Measurements from ENCODE around the gene GPR139.

The GPR139 gene

DNA sequence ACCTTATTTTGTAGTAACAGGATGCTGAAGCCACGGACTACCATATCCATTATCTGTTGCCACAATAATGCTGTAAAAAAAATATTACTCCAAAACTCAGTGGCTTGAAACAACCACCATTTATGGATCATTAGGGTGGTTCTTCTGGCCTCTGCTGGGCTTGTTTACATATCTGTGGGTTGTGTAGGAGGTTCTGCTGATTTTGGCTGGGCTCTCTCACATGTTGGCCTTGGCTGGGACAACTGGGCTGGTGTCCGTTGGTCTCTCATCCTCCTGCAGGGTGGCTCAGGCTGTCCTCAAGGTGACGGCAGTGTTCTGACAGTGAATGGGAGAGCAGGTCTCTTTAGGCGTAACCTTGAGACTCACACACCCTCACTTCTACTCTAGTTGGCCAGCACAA, 76.0 kb downstream of the GPR139 start:
- DNase-seq (ENCODE audit: low spot score in 2 of 2) (no peak), ATAC-seq (replicated peaks; ENCODE audit: extremely low read depth, poor library complexity, severe bottlenecking) (no peak)
- Mint-ChIP-seq H3K9me3 (peaks cover 4% of the 10 kb centered on the region), H3K36me3 (ENCODE audit: insufficient read depth) (no peaks in the 10 kb centered on the region), H3K4me3 (no peak overlapping the region), H3K4me1 (no peaks in the 10 kb centered on the region), H3K27ac (ENCODE audit: low read depth) (no peak overlapping the region), H3K27me3 (peaks cover 22% of the 10 kb centered on the region)

DNA sequence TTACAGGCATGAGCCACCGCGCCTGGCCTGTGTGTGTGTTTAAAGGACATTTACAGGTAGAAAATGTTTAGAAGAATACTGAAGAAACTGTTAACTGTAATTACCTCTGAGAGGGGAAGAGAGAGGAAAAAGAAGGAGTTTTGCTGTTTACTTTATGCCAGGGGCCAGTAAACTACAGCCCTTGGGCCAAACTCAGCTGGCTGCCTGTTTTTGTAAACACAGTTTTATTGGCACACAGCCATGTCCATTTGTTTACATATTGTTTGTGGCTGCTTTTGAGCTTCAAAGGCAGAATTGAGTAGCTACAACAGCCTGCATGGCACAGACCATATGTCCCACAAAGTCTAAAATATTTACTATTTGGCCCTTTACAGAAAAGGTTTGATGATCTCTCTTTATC, 76.4 kb downstream of the GPR139 start:
- Mint-ChIP-seq H3K27me3 (peaks cover 22% of the 10 kb centered on the region), H3K9me3 (peaks cover 4% of the 10 kb centered on the region), H3K27ac (ENCODE audit: low read depth) (no peak overlapping the region), H3K4me1 (no peaks in the 10 kb centered on the region), H3K4me3 (no peak overlapping the region), H3K36me3 (ENCODE audit: insufficient read depth) (no peaks in the 10 kb centered on the region)
- no peak for DNase-seq (ENCODE audit: low spot score in 2 of 2)
- ATAC-seq (replicated peaks; ENCODE audit: extremely low read depth, poor library complexity, severe bottlenecking), result no peak

DNA sequence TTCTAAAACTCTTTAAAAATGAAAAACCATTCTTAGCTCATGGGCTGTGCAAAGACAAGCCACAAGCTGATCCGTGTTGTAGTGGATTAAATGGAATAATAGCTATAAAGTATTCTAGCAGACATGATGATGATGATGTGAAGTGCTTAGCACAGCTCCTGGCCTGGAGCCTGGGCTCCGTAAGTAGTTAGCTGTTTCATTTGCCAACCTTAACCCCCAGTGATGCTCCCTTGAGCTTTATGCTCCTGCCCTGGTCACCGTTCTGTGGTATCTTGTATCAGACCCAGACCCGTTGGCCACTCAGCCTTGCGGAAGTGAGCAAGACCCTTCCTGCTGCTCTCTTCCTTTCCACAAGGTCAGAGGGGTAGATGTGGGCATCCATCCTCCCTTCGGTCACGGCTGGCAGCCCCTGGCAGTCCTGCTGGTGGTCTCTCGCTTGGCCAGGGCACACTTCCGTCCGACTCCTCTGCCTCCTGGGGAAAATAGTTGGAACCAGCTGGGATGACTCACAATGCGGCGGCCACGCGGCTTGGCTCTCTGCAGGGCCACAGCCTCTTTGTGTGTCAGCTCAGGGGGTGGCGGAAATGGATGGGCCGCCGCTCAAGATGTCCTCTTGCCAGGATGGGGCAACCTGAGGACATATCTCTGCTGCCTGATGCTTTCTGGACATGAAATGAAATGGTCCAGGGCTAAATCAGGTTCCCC, 79.1 kb downstream of the GPR139 start:
- Mint-ChIP-seq H3K4me3 (no peak overlapping the region), H3K9me3 (peaks cover 4% of the 10 kb centered on the region)
- ATAC-seq (replicated peaks; ENCODE audit: extremely low read depth, poor library complexity, severe bottlenecking), result no peak

DNA sequence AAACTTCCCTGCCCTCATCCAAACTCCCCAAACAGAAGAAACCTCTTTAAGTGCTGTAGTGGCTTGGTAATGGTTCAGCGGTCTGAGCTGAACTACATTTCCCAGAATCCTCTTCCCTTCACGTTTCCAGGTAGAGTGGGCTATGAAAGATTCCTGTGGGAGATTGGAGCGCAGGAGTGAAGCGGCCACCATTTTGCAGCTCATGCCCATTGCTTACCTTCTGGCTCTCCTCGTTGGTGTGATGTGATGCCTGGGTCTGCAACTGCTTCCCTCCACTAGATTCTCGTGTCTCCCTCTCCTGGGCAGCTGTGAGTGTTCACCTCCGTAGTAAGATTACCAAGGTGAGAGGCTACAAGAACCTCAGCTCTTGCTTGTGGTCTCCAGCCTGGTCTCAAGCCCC, 82.1 kb downstream of the GPR139 start:
- Mint-ChIP-seq H3K4me3 (no peak overlapping the region), H3K36me3 (ENCODE audit: insufficient read depth) (no peaks in the 10 kb centered on the region), H3K4me1 (no peaks in the 10 kb centered on the region), H3K9me3 (peaks cover 9% of the 10 kb centered on the region), H3K27me3 (peaks cover 11% of the 10 kb centered on the region), H3K27ac (ENCODE audit: low read depth) (no peak overlapping the region)
- DNase-seq (ENCODE audit: low spot score in 2 of 2), result no peak
- ATAC-seq (replicated peaks; ENCODE audit: extremely low read depth, poor library complexity, severe bottlenecking), result no peak

More for the DNA sequence above, 79.1 kb downstream of the GPR139 start:
- peaks cover 11% of the 10 kb centered on the region for H3K27me3 Mint-ChIP-seq
- DNase-seq (ENCODE audit: low spot score in 2 of 2), result no peak
- H3K36me3 Mint-ChIP-seq (ENCODE audit: insufficient read depth), result no peaks in the 10 kb centered on the region
- H3K27ac Mint-ChIP-seq (ENCODE audit: low read depth), result no peak overlapping the region
- H3K4me1 Mint-ChIP-seq, result no peaks in the 10 kb centered on the region

DNA sequence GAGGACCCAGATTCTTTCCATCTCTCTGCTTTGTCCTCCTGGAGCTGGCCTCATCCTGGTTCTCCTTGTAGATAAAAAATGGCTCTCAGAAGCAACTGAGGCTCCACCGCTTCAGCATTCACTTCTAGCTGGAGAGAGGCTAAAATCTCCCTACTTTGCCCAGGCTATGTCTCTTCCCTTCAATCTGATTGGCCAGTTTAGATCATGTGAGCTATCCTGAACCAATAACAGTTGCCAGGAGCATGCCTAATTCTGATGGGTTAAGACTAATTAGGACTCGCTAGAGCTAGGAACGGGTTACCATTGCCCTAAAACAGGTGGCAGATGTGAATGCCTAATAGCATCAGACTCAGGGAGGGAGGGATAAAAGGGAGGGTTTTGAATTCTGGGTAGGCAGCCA, 89.6 kb downstream of the GPR139 start:
- peaks cover 24% of the 10 kb centered on the region for H3K27me3 Mint-ChIP-seq
- ATAC-seq (replicated peaks; ENCODE audit: extremely low read depth, poor library complexity, severe bottlenecking) (no peak), DNase-seq (ENCODE audit: low spot score in 2 of 2) (no peak)
- no peak overlapping the region for H3K27ac Mint-ChIP-seq (ENCODE audit: low read depth)
- peaks cover 5% of the 10 kb centered on the region for H3K9me3 Mint-ChIP-seq
- no peaks in the 10 kb centered on the region for H3K36me3 Mint-ChIP-seq (ENCODE audit: insufficient read depth)
- no peaks in the 10 kb centered on the region for H3K4me1 Mint-ChIP-seq
- no peak overlapping the region for H3K4me3 Mint-ChIP-seq

Data from central memory CD8-positive, alpha-beta T cell (primary cell).